ENCODE data around the gene ELAPOR2. TPM values are rescaled to one million over a fixed set of nuclear protein-coding genes. Genes with fewer than 3 reads are reported as not detected.
A peak's percentile ranks its signal among the peaks of the same experiment; 100 is the strongest.

ELAPOR2 gene
- total and polyA plus RNA-seq, 9 of the 15 experiments (the other 6 are each of a cell fraction or from before 2014, with no cell fraction given): 9.2 to 72.0 (median 35.0) TPM

- TF ChIP-seq SMAD3 (CRISPR knock-in tag; conservative IDR thresholded peaks at IDR 0.05): no peak
- TF ChIP-seq MAX (CRISPR knock-in tag; IDR thresholded peaks at IDR 0.05): no peak
- no peak for TF ChIP-seq TAF15 (IDR thresholded peaks at IDR 0.05; ENCODE audit: low read depth, low read length)
- TF ChIP-seq NR0B1 (IDR thresholded peaks at IDR 0.05; ENCODE audit: partially characterized antibody): no peak
- TF ChIP-seq CHD4 (IDR thresholded peaks at IDR 0.05; ENCODE audit: insufficient read depth, insufficient replicate concordance, low read depth, low read length, poor library complexity, severe bottlenecking): no peak
- 0 out of 2 replicates have a peak, but pooled peaks have one; percentile 17 for TF ChIP-seq SOX6 (IDR thresholded peaks at IDR 0.05)
- TF ChIP-seq ATF7 (IDR thresholded peaks at IDR 0.05): no peak
Measured at GRCh38 chr7:87107949-87108776, 48.7 kb upstream of the ELAPOR2 start (continued).

All from K562 (cell line).